ENCODE measurements around the gene TDRD10. TPM values are rescaled to one million over a fixed set of nuclear protein-coding genes. Genes with fewer than 3 reads are reported as not detected.

Gene TDRD10
- total and polyA plus RNA-seq, 7 donors: 0.50 to 2.3 (median 0.84) TPM

- H3K27me3 ChIP-seq (ENCODE audit: insufficient read depth in 3 of 3, low read length in 2 of 3): no peaks in the 10 kb centered on the region
- no peak overlapping the region for H3K4me3 ChIP-seq
- ATAC-seq (no peak), DNase-seq (no peak)
- intact Hi-C loops (cut with DNase I): loop anchor here in 1 of 2 donors (5.0 kb wide), 1 partner anchor 401 kb away; no protein-coding TSS in a partner anchor
- H3K36me3 ChIP-seq (ENCODE audit: insufficient read depth in 1 of 2, low read depth in 1 of 2): no peaks in the 10 kb centered on the region
- TF ChIP-seq CTCF (IDR thresholded peaks at IDR 0.05): no peak
- peaks cover 5% of the 10 kb centered on the region for H3K4me1 ChIP-seq
- H3K27ac ChIP-seq: no peak overlapping the region
- no peaks in the 10 kb centered on the region for H3K9me3 ChIP-seq
- 87 to 100% (median 88%) methylated on average over 1 of the region's 1 CpG for WGBS, 3 donors
Measured at GRCh38 chr1:154476791-154477190, 25.2 kb upstream of the TDRD10 start.

- intact Hi-C loops (cut with DNase I): loop anchor here (2.0 to 5.0 kb wide), 2 partner anchors 69 to 399 kb away; no protein-coding TSS in a partner anchor
- H3K9me3 ChIP-seq: no peaks in the 10 kb centered on the region
- no peak overlapping the region for H3K27ac ChIP-seq
- DNase-seq (no peak), ATAC-seq (no peak)
- no peak for TF ChIP-seq CTCF (IDR thresholded peaks at IDR 0.05)
- H3K4me3 ChIP-seq: no peak overlapping the region
- H3K4me1 ChIP-seq: peaks cover 5% of the 10 kb centered on the region
- H3K27me3 ChIP-seq (ENCODE audit: insufficient read depth in 3 of 3, low read length in 2 of 3): no peaks in the 10 kb centered on the region
- H3K36me3 ChIP-seq (ENCODE audit: insufficient read depth in 1 of 2, low read depth in 1 of 2): no peaks in the 10 kb centered on the region
- 90 to 93% (median 91%) methylated on average over 8 of the region's 8 CpGs for WGBS, 3 donors
Measured at GRCh38 chr1:154478013-154478412, 24.0 kb upstream of the TDRD10 start.

GRCh38 chr1:154478639-154479038, 23.4 kb upstream of the TDRD10 start:
- Histone ChIP-seq H3K27me3 (ENCODE audit: insufficient read depth in 3 of 3, low read length in 2 of 3) (no peaks in the 10 kb centered on the region), H3K4me3 (no peak overlapping the region), H3K36me3 (ENCODE audit: insufficient read depth in 1 of 2, low read depth in 1 of 2) (no peaks in the 10 kb centered on the region), H3K27ac (no peak overlapping the region), H3K4me1 (peaks cover 5% of the 10 kb centered on the region), H3K9me3 (no peaks in the 10 kb centered on the region)
- TF ChIP-seq CTCF (IDR thresholded peaks at IDR 0.05): no peak
- intact Hi-C loops (cut with DNase I): loop anchor here (1.0 to 5.0 kb wide), 3 partner anchors 68 to 399 kb away; no protein-coding TSS in a partner anchor
- WGBS, 3 donors: 66 to 70% (median 68%) methylated on average over 5 of the region's 5 CpGs
- ATAC-seq: no peak
- no peak for DNase-seq

- Histone ChIP-seq H3K36me3 (ENCODE audit: insufficient read depth in 1 of 2, low read depth in 1 of 2) (no peaks in the 10 kb centered on the region), H3K27me3 (ENCODE audit: insufficient read depth in 3 of 3, low read length in 2 of 3) (no peaks in the 10 kb centered on the region), H3K4me1 (peaks cover 5% of the 10 kb centered on the region), H3K27ac (no peak overlapping the region), H3K4me3 (no peak overlapping the region), H3K9me3 (no peaks in the 10 kb centered on the region)
- DNase-seq: no peak
- peak; percentile 80 to 95 (median 88) for ATAC-seq
- intact Hi-C loops (cut with DNase I): loop anchor here (1.0 to 10.0 kb wide), 4 partner anchors 67 to 397 kb away; no protein-coding TSS in a partner anchor
- TF ChIP-seq CTCF (IDR thresholded peaks at IDR 0.05): peak; percentile 93
- 34 to 36% (median 36%) methylated on average over 9 of the region's 9 CpGs for WGBS, 3 donors
Measured at GRCh38 chr1:154479764-154480421, 22.1 kb upstream of the TDRD10 start.

Measured in psoas muscle (tissue), 8 donors.